Breast epithelium (tissue), 4 donors: ENCODE measurements around the gene NELL1. TPM values are rescaled to one million over a fixed set of nuclear protein-coding genes. Genes with fewer than 3 reads are reported as not detected.

Experiments used
- DNase-seq, 2 donors: peaks; one replicate each; pipeline ENCODE4 v3.0.0-alpha.2; 2019; ENCODE audit warnings: low spot score in 2 of 2
- H3K27ac ChIP-seq, 2 donors: fragments of 200-600 bp; sonication (generic) in 1 of 2; one replicate each; pipeline ENCODE4 v1.5.1; 2016 to 2019; ENCODE audit warnings: mild to moderate bottlenecking in 1 of 2
- H3K27me3 ChIP-seq, 2 donors: fragments of 200-600 bp; sonication (generic) in 1 of 2; one replicate each; pipeline versions ENCODE4 v1.5.1 to v1.6.0; 2017 to 2019; ENCODE audit warnings: control low read depth in 1 of 2, mild to moderate bottlenecking in 1 of 2
- H3K36me3 ChIP-seq: fragments of 200-600 bp; one replicate; pipeline ENCODE4 v1.5.1; 2019
- H3K4me1 ChIP-seq, 2 donors: fragments of 200-600 bp; sonication (generic); one replicate each; pipeline ENCODE4 v1.5.1; 2016 to 2019; ENCODE audit warnings: control low read depth in 1 of 2
- H3K4me3 ChIP-seq, 3 donors: fragments of 200-600 bp; sonication (generic); 1 replicate in 2 of 3; 2 replicates in 1 of 3; pipeline ENCODE4 v1.5.1; 2016 to 2019; ENCODE audit warnings: mild to moderate bottlenecking in 3 of 3, moderate library complexity in 2 of 3
- H3K9me3 ChIP-seq, 2 donors: fragments of 200-600 bp; sonication (generic) in 1 of 2; one replicate each; pipeline ENCODE4 v1.5.1; 2016 to 2019; ENCODE audit warnings: control low read depth in 1 of 2
- CTCF ChIP-seq, 3 donors: fragments of 450-650 bp; IDR thresholded peaks; one replicate each; pipeline ENCODE4 v1.5.1; 2016 to 2017; ENCODE audit warnings: antibody characterized with exemption in 3 of 3, mild to moderate bottlenecking in 3 of 3, moderate library complexity in 3 of 3
- POLR2A ChIP-seq: fragments of 450-650 bp; IDR thresholded peaks from one replicate; pipeline ENCODE4 v1.6.1; 2016; ENCODE audit warnings: antibody characterized with exemption, mild to moderate bottlenecking, moderate library complexity
- POLR2AphosphoS5 ChIP-seq, 3 donors: sonication (generic); formaldehyde crosslinking; IDR thresholded peaks; one replicate each; pipeline ENCODE4 v1.6.1; 2017; ENCODE audit warnings: antibody characterized with exemption in 3 of 3
- intact Hi-C: fragments of 100-400 bp; cut with DNase I; formaldehyde crosslinking; loops from one replicate; pipeline ENCODE4 v1.15.1; 2023; ENCODE audit warnings: low total_unique reads
- total RNA-seq, 3 donors: library from RNA; depleted of rRNA; stranded (reverse); fragments of >200 nt; gene quantifications; one replicate each; pipeline ENCODE4 v1.1.0, GENCODE V29; 2016

The NELL1 gene
- total RNA-seq, 3 donors from 2014 or later: 0.15 TPM; not detected in 2

- Histone ChIP-seq H3K27me3 (no peaks in the 10 kb centered on the region), H3K27ac (no peak overlapping the region), H3K9me3 (no peaks in the 10 kb centered on the region), H3K4me3 (no peak overlapping the region), H3K4me1 (no peaks in the 10 kb centered on the region), H3K36me3 (no peaks in the 10 kb centered on the region)
- intact Hi-C loops: no loop called here
- TF ChIP-seq POLR2A: no peak
- no peak for TF ChIP-seq POLR2AphosphoS5 (IDR thresholded peaks at IDR 0.05)
- TF ChIP-seq CTCF (IDR thresholded peaks at IDR 0.05): no peak
- DNase-seq: no peak
Measured at GRCh38 chr11:21026685-21027084, 357.3 kb downstream of the NELL1 start.

GRCh38 chr11:21037850-21038249, 368.5 kb downstream of the NELL1 start:
- TF ChIP-seq POLR2AphosphoS5 (IDR thresholded peaks at IDR 0.05) (no peak), POLR2A (no peak), CTCF (IDR thresholded peaks at IDR 0.05) (no peak)
- Histone ChIP-seq H3K36me3 (no peaks in the 10 kb centered on the region), H3K27ac (no peak overlapping the region), H3K4me3 (no peak overlapping the region), H3K27me3 (no peaks in the 10 kb centered on the region), H3K9me3 (no peaks in the 10 kb centered on the region), H3K4me1 (no peaks in the 10 kb centered on the region)
- DNase-seq: no peak
- intact Hi-C loops: no loop called here

- Histone ChIP-seq H3K27ac (no peak overlapping the region), H3K4me1 (no peaks in the 10 kb centered on the region), H3K9me3 (no peaks in the 10 kb centered on the region), H3K36me3 (no peaks in the 10 kb centered on the region), H3K27me3 (no peaks in the 10 kb centered on the region), H3K4me3 (no peak overlapping the region)
- TF ChIP-seq POLR2AphosphoS5 (IDR thresholded peaks at IDR 0.05): no peak
- TF ChIP-seq CTCF (IDR thresholded peaks at IDR 0.05): no peak
- TF ChIP-seq POLR2A: no peak
- intact Hi-C loops: no loop called here
- no peak for DNase-seq
Measured at GRCh38 chr11:21038801-21039200, 369.4 kb downstream of the NELL1 start.

GRCh38 chr11:21040630-21041029, 371.2 kb downstream of the NELL1 start:
- Histone ChIP-seq H3K4me3 (no peak overlapping the region), H3K4me1 (no peaks in the 10 kb centered on the region), H3K9me3 (no peaks in the 10 kb centered on the region), H3K36me3 (no peaks in the 10 kb centered on the region), H3K27ac (no peak overlapping the region), H3K27me3 (no peaks in the 10 kb centered on the region)
- intact Hi-C loops: no loop called here
- TF ChIP-seq POLR2AphosphoS5 (IDR thresholded peaks at IDR 0.05) (no peak), POLR2A (no peak), CTCF (IDR thresholded peaks at IDR 0.05) (no peak)
- DNase-seq: no peak

- DNase-seq: no peak
- no peak overlapping the region for H3K4me3 ChIP-seq
- H3K4me1 ChIP-seq: no peaks in the 10 kb centered on the region
- H3K27me3 ChIP-seq: no peaks in the 10 kb centered on the region
- intact Hi-C loops: no loop called here
- TF ChIP-seq POLR2A (no peak), POLR2AphosphoS5 (IDR thresholded peaks at IDR 0.05) (no peak), CTCF (IDR thresholded peaks at IDR 0.05) (no peak)
- H3K36me3 ChIP-seq: no peaks in the 10 kb centered on the region
- H3K27ac ChIP-seq: no peak overlapping the region
- H3K9me3 ChIP-seq: no peaks in the 10 kb centered on the region
Measured at GRCh38 chr11:21048626-21049025, 379.2 kb downstream of the NELL1 start.
